WTC11 (cell line): ENCODE measurements around the gene NHSL1. TPM values are rescaled to one million over a fixed set of nuclear protein-coding genes. Genes with fewer than 3 reads are reported as not detected.

Source experiments
- ATAC-seq: fragments of 200-7000 bp; cut with Tn5 transposase; 2 replicates; pipeline ENCODE4 v1.10.0; 2021; ENCODE audit warnings: mild to moderate bottlenecking, moderate library complexity
- CTCF ChIA-PET: fragments of 300-600 bp; sonication (Branson Sonifier 250); formaldehyde crosslinking; loops from one replicate; lab custom pipeline; 2021; ENCODE audit warnings: antibody characterized with exemption; lab: Charles Lee
- POLR2A ChIA-PET: fragments of 350-600 bp; sonication (Branson Sonifier 250); formaldehyde crosslinking; loops from one replicate; lab custom pipeline; 2021; ENCODE audit warnings: antibody characterized with exemption; lab: Charles Lee
- DNase-seq: peaks from one replicate; pipeline ENCODE4 v3.0.0; 2021; ENCODE audit warnings: low spot score
- H3K27ac Mint-ChIP-seq: 2 replicates; pipeline ENCODE4 v1.8.0; 2021; ENCODE audit warnings: mixed read lengths
- H3K27me3 Mint-ChIP-seq: 2 replicates; pipeline ENCODE4 v1.8.0; 2021; ENCODE audit warnings: low read depth, mild to moderate bottlenecking, moderate library complexity, mixed read lengths
- H3K36me3 Mint-ChIP-seq: 2 replicates; pipeline ENCODE4 v1.8.0; 2021; ENCODE audit warnings: mixed read lengths
- H3K4me1 Mint-ChIP-seq: 2 replicates; pipeline ENCODE4 v1.8.0; 2022; ENCODE audit warnings: mixed read lengths
- H3K4me3 Mint-ChIP-seq: 2 replicates; pipeline ENCODE4 v1.8.0; 2021; ENCODE audit warnings: mild to moderate bottlenecking, moderate library complexity, mixed read lengths
- H3K9me3 Mint-ChIP-seq: 2 replicates; pipeline ENCODE4 v1.8.0; 2021; ENCODE audit warnings: mixed read lengths
- AR ChIP-seq: fragments of 250-450 bp; sonication (Bioruptor Pico); IDR thresholded peaks from 2 replicates; pipeline ENCODE4 v1.9.0; 2021; ENCODE audit warnings: mild to moderate bottlenecking
- ATF2 ChIP-seq: sonication (generic); formaldehyde crosslinking; IDR thresholded peaks from 2 replicates; pipeline ENCODE4 v1.8.1; 2022; ENCODE audit warnings: low read depth, missing genetic modification reagents, borderline replicate concordance
- ATF3 ChIP-seq: sonication (generic); formaldehyde crosslinking; conservative IDR thresholded peaks from 2 replicates; pipeline ENCODE4 v1.8.1; 2022; ENCODE audit warnings: mild to moderate bottlenecking, missing genetic modification reagents
- E2F1 ChIP-seq: sonication (generic); formaldehyde crosslinking; IDR thresholded peaks from 2 replicates; pipeline ENCODE4 v1.8.0; 2022; ENCODE audit warnings: mild to moderate bottlenecking, missing genetic modification reagents
- ELF4 ChIP-seq: sonication (generic); formaldehyde crosslinking; IDR thresholded peaks from 2 replicates; pipeline ENCODE4 v1.8.1; 2022; ENCODE audit warnings: low read depth, mild to moderate bottlenecking, moderate library complexity, missing genetic modification reagents
- EMX1 ChIP-seq: fragments of 250-450 bp; sonication (Bioruptor Pico); IDR thresholded peaks from 2 replicates; pipeline ENCODE4 v1.8.0; 2021; ENCODE audit warnings: mild to moderate bottlenecking
- FOXJ3 ChIP-seq: sonication (generic); formaldehyde crosslinking; IDR thresholded peaks from 2 replicates; pipeline ENCODE4 v1.9.0; 2021; ENCODE audit warnings: missing genetic modification reagents, mild to moderate bottlenecking, borderline replicate concordance
- FOXP1 ChIP-seq: sonication (generic); formaldehyde crosslinking; IDR thresholded peaks from 2 replicates; pipeline ENCODE4 v1.8.0; 2022; ENCODE audit warnings: missing genetic modification reagents, mild to moderate bottlenecking, moderate library complexity, borderline replicate concordance
- GTF2I ChIP-seq: fragments of 250-450 bp; sonication (Bioruptor Pico); conservative IDR thresholded peaks from 2 replicates; pipeline ENCODE4 v1.4.0; 2021; ENCODE audit warnings: mild to moderate bottlenecking
- JAZF1 ChIP-seq: fragments of 250-450 bp; sonication (Bioruptor Pico); IDR thresholded peaks from 2 replicates; pipeline ENCODE4 v1.9.0; 2021; ENCODE audit warnings: moderate library complexity, mild to moderate bottlenecking, inconsistent platforms
- KAT7 ChIP-seq: sonication (generic); formaldehyde crosslinking; IDR thresholded peaks from 2 replicates; pipeline ENCODE4 v1.8.1; 2023; ENCODE audit warnings: missing genetic modification reagents, mild to moderate bottlenecking, borderline replicate concordance
- MAX ChIP-seq: sonication (generic); formaldehyde crosslinking; IDR thresholded peaks from 2 replicates; pipeline ENCODE4 v1.8.0; 2022; ENCODE audit warnings: mild to moderate bottlenecking, missing genetic modification reagents
- NFATC4 ChIP-seq: fragments of 250-450 bp; sonication (Bioruptor Pico); IDR thresholded peaks from 2 replicates; pipeline ENCODE4 v1.9.0; 2021; ENCODE audit warnings: mild to moderate bottlenecking
- NR1H2 ChIP-seq: sonication (generic); formaldehyde crosslinking; IDR thresholded peaks from 2 replicates; pipeline ENCODE4 v1.9.0; 2021; ENCODE audit warnings: mild to moderate bottlenecking, moderate library complexity, missing genetic modification reagents
- NR2C2 ChIP-seq: sonication (generic); formaldehyde crosslinking; IDR thresholded peaks from 2 replicates; pipeline ENCODE4 v1.8.0; 2022; ENCODE audit warnings: mild to moderate bottlenecking, missing genetic modification reagents
- NR3C1 ChIP-seq: sonication (generic); formaldehyde crosslinking; conservative IDR thresholded peaks from 2 replicates; pipeline ENCODE4 v1.8.1; 2023; ENCODE audit warnings: low read depth, mild to moderate bottlenecking, missing genetic modification reagents
- PREB ChIP-seq: sonication (generic); formaldehyde crosslinking; IDR thresholded peaks from 2 replicates; pipeline ENCODE4 v1.8.1; 2022; ENCODE audit warnings: mild to moderate bottlenecking, missing genetic modification reagents, moderate library complexity, borderline replicate concordance
- RELA ChIP-seq: sonication (generic); formaldehyde crosslinking; IDR thresholded peaks from 2 replicates; pipeline ENCODE4 v1.8.1; 2022; ENCODE audit warnings: missing genetic modification reagents, mild to moderate bottlenecking, borderline replicate concordance
- SOX15 ChIP-seq: fragments of 250-450 bp; sonication (Bioruptor Pico); IDR thresholded peaks from 2 replicates; pipeline ENCODE4 v1.9.0; 2021; ENCODE audit warnings: mild to moderate bottlenecking
- TEAD1 ChIP-seq: sonication (generic); formaldehyde crosslinking; IDR thresholded peaks from 2 replicates; pipeline ENCODE4 v1.8.0; 2022; ENCODE audit warnings: mild to moderate bottlenecking, missing genetic modification reagents
- ZBTB21 ChIP-seq: sonication (generic); formaldehyde crosslinking; IDR thresholded peaks from 2 replicates; pipeline ENCODE4 v1.8.1; 2023; ENCODE audit warnings: mild to moderate bottlenecking, missing genetic modification reagents, borderline replicate concordance
- ZBTB43 ChIP-seq: sonication (generic); formaldehyde crosslinking; IDR thresholded peaks from 2 replicates; pipeline ENCODE4 v1.8.1; 2023; ENCODE audit warnings: mild to moderate bottlenecking, missing genetic modification reagents
- ZNF219 ChIP-seq: sonication (generic); formaldehyde crosslinking; IDR thresholded peaks from 2 replicates; pipeline ENCODE4 v1.8.0; 2023; ENCODE audit warnings: missing genetic modification reagents, mild to moderate bottlenecking, borderline replicate concordance
- ZNF263 ChIP-seq: sonication (generic); formaldehyde crosslinking; IDR thresholded peaks from 2 replicates; pipeline ENCODE4 v1.8.1; 2022; ENCODE audit warnings: low read depth, mild to moderate bottlenecking, moderate library complexity, missing genetic modification reagents
- ZNF396 ChIP-seq: fragments of 250-450 bp; sonication (Bioruptor Pico); IDR thresholded peaks from 2 replicates; pipeline ENCODE4 v1.8.0; 2021; ENCODE audit warnings: mild to moderate bottlenecking, moderate library complexity, borderline replicate concordance
- ZNF416 ChIP-seq: fragments of 250-450 bp; sonication (Bioruptor Pico); IDR thresholded peaks from 2 replicates; pipeline ENCODE4 v1.9.0; 2021; ENCODE audit warnings: mild to moderate bottlenecking, inconsistent platforms
- ZNF423 ChIP-seq: fragments of 250-450 bp; sonication (Bioruptor Pico); IDR thresholded peaks from 2 replicates; pipeline ENCODE4 v2.1.2; 2022; ENCODE audit warnings: mild to moderate bottlenecking, moderate library complexity
- ZNF671 ChIP-seq: fragments of 250-450 bp; sonication (Bioruptor Pico); IDR thresholded peaks from 2 replicates; pipeline ENCODE4 v1.8.0; 2021; ENCODE audit warnings: mild to moderate bottlenecking
- total RNA-seq: library from RNA; stranded (reverse); gene quantifications from 3 replicates; pipeline ENCODE4 v1.2.3, GENCODE V29; 2021

NHSL1 gene
- total RNA-seq, 1 experiment from 2014 or later = 31.1 TPM

- TF ChIP-seq TEAD1 (no peak), SOX15 (CRISPR knock-in tag) (no peak), ZNF396 (no peak), MAX (CRISPR knock-in tag) (no peak), FOXJ3 (CRISPR knock-in tag) (no peak), NFATC4 (no peak), NR3C1 (CRISPR knock-in tag) (no peak), ZNF219 (CRISPR knock-in tag) (no peak), E2F1 (no peak), NR1H2 (CRISPR knock-in tag) (no peak), ZBTB21 (no peak), NR2C2 (CRISPR knock-in tag) (no peak)
Measured at GRCh38 chr6:138422861-138423260, 76.4 kb downstream of the NHSL1 start (continued).

GRCh38 chr6:138421608-138422007 is 77.7 kb downstream of the NHSL1 start:
- TF ChIP-seq ZNF671 (CRISPR knock-in tag) (no peak), JAZF1 (CRISPR knock-in tag) (no peak), ZNF423 (CRISPR knock-in tag) (no peak), PREB (CRISPR knock-in tag) (no peak), AR (CRISPR knock-in tag) (no peak), ZNF416 (CRISPR knock-in tag) (no peak), RELA (CRISPR knock-in tag) (no peak), KAT7 (no peak)
- Mint-ChIP-seq H3K9me3 (peaks cover 3% of the 10 kb centered on the region), H3K4me1 (no peaks in the 10 kb centered on the region), H3K36me3 (peaks cover 31% of the 10 kb centered on the region), H3K4me3 (no peak overlapping the region), H3K27ac (no peak overlapping the region), H3K27me3 (no peaks in the 10 kb centered on the region)
- DNase-seq = no peak
- no peak for ATAC-seq
- CTCF ChIA-PET = interaction anchor here (1.3 kb wide), 1 partner anchor 305 kb away, joined by 3 read pairs; no protein-coding TSS in a partner anchor
- POLR2A ChIA-PET = no interaction called here

GRCh38 chr6:138421089-138421488 is 78.2 kb downstream of the NHSL1 start:
- Mint-ChIP-seq H3K27me3 (no peaks in the 10 kb centered on the region), H3K9me3 (peaks cover 3% of the 10 kb centered on the region), H3K4me1 (no peaks in the 10 kb centered on the region)
- POLR2A ChIA-PET = no interaction called here
- TF ChIP-seq ZBTB43 (CRISPR knock-in tag) (no peak), ZNF263 (CRISPR knock-in tag) (no peak), GTF2I (CRISPR knock-in tag) (no peak), EMX1 (CRISPR knock-in tag) (no peak), ELF4 (no peak), ATF3 (no peak), ATF2 (CRISPR knock-in tag) (no peak), FOXP1 (CRISPR knock-in tag) (no peak)
- TF ChIP-seq, all 79 proteins: peak for 0
- Mint-ChIP-seq H3K36me3 (peaks cover 31% of the 10 kb centered on the region), H3K4me3 (no peak overlapping the region), H3K27ac (no peak overlapping the region)
- CTCF ChIA-PET = interaction anchor here (1.0 to 1.3 kb wide), 2 partner anchors 97 to 305 kb away, joined by 3 read pairs; no protein-coding TSS in a partner anchor
- no peak for DNase-seq
- ATAC-seq = no peak
